ENCODE measurements around the gene TSPOAP1.

TSPOAP1 gene

GRCh38 chr17:58304750-58305486 is 23.7 kb downstream of the TSPOAP1 start:
- DNase-seq (ENCODE audit: low read depth) = no peak
- TF ChIP-seq CTCF (conservative IDR thresholded peaks at IDR 0.05; ENCODE audit: low read depth, low read length) = no peak
- H3K4me3 ChIP-seq (ENCODE audit: low read depth, low read length) = no peak overlapping the region

- DNase-seq (ENCODE audit: low read depth) = peak; percentile 62
- no peak overlapping the region for H3K4me3 ChIP-seq (ENCODE audit: low read depth, low read length)
- TF ChIP-seq CTCF (conservative IDR thresholded peaks at IDR 0.05; ENCODE audit: low read depth, low read length) = peak; percentile 85
Measured at GRCh38 chr17:58303971-58304749, 24.4 kb downstream of the TSPOAP1 start.

GRCh38 chr17:58302919-58303585 is 25.5 kb downstream of the TSPOAP1 start:
- H3K4me3 ChIP-seq (ENCODE audit: low read depth, low read length) = no peak overlapping the region
- TF ChIP-seq CTCF (conservative IDR thresholded peaks at IDR 0.05; ENCODE audit: low read depth, low read length) = no peak
- DNase-seq (ENCODE audit: low read depth) = no peak

GRCh38 chr17:58302171-58302918 is 26.2 kb downstream of the TSPOAP1 start:
- H3K4me3 ChIP-seq (ENCODE audit: low read depth, low read length) = no peak overlapping the region
- no peak for DNase-seq (ENCODE audit: low read depth)
- no peak for TF ChIP-seq CTCF (conservative IDR thresholded peaks at IDR 0.05; ENCODE audit: low read depth, low read length)

- DNase-seq (ENCODE audit: low read depth) = no peak
- H3K4me3 ChIP-seq (ENCODE audit: low read depth, low read length) = no peak overlapping the region
- TF ChIP-seq CTCF (conservative IDR thresholded peaks at IDR 0.05; ENCODE audit: low read depth, low read length) = no peak
Measured at GRCh38 chr17:58301504-58302150, 27.0 kb downstream of the TSPOAP1 start.

GRCh38 chr17:58300336-58300735 is 28.3 kb downstream of the TSPOAP1 start:
- no peak overlapping the region for H3K4me3 ChIP-seq (ENCODE audit: low read depth, low read length)
- no peak for DNase-seq (ENCODE audit: low read depth)
- TF ChIP-seq CTCF (conservative IDR thresholded peaks at IDR 0.05; ENCODE audit: low read depth, low read length) = no peak
